ENCODE data around the gene GALNT1.

DNA sequence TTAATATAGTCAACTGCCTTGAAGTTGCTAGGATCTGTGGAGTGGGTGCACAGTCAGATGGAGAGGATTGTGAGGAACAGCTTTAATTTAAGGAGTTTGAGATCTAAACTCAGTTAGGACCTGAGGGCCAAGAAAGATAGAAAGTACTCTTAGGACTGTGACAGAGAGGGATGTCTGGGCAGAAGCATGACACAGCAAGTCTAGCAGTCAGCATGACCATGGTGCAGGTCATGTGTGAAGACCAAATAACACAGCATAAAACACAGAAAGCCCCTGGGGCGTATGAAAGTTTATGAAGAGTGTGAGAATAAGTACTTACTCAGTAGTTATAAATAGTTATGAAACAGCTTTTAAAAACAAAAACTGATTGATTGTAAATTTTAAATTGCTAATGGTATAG, 107.2 kb downstream of the GALNT1 start:
- no peak for TF ChIP-seq POLR2A (IDR thresholded peaks at IDR 0.05)
- TF ChIP-seq, protein P1, sequence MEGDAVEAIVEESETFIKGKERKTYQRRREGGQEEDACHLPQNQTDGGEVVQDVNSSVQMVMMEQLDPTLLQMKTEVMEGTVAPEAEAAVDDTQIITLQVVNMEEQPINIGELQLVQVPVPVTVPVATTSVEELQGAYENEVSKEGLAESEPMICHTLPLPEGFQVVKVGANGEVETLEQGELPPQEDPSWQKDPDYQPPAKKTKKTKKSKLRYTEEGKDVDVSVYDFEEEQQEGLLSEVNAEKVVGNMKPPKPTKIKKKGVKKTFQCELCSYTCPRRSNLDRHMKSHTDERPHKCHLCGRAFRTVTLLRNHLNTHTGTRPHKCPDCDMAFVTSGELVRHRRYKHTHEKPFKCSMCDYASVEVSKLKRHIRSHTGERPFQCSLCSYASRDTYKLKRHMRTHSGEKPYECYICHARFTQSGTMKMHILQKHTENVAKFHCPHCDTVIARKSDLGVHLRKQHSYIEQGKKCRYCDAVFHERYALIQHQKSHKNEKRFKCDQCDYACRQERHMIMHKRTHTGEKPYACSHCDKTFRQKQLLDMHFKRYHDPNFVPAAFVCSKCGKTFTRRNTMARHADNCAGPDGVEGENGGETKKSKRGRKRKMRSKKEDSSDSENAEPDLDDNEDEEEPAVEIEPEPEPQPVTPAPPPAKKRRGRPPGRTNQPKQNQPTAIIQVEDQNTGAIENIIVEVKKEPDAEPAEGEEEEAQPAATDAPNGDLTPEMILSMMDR (IDR thresholded peaks at IDR 0.05) = no peak

Data from testis (tissue), 2 donors.